Medulla oblongata (tissue), 1 donor: ENCODE data around the gene APLN.

Experiments used
- DNase-seq: peaks from one replicate; pipeline ENCODE4 v3.0.0-alpha.2; 2015; ENCODE audit errors: extremely low spot score

APLN gene

GRCh38 chrX:129597905-129598304 is 56.9 kb downstream of the APLN start:
- no peak for DNase-seq

GRCh38 chrX:129596077-129596476 is 58.7 kb downstream of the APLN start:
- DNase-seq = no peak
